ENCODE measurements around the gene SNURF.
"Not testable (repeated sequence)": the region's sequence is repeated elsewhere in the genome, so short reads cannot be mapped to it uniquely, and the experiment has no call there.

SNURF gene, protein sequence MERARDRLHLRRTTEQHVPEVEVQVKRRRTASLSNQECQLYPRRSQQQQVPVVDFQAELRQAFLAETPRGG

DNA sequence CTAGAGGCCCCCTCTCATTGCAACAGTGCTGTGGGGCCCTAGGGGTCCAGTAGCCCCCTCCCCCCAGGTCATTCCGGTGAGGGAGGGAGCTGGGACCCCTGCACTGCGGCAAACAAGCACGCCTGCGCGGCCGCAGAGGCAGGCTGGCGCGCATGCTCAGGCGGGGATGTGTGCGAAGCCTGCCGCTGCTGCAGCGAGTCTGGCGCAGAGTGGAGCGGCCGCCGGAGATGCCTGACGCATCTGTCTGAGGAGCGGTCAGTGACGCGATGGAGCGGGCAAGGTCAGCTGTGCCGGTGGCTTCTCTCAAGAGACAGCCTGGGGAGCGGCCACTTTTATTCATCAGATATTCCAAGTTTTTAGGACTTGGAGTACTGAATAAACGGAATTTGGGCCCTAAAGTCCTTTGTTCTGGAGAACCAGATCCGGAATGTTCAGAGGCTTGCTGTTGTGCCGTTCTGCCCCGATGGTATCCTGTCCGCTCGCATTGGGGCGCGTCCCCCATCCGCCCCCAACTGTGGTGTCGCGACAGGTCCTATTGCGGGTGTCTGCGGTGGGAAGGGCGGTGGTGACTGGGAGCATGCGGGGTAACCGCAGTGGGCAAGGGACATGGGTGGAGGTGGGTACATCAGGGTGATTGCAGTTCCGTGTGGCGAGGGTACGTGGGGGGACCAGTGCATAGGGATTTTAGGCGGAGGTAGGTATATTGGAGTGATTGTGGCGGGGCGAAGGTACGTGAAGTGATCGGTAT lies at the start of gene SNURF, which contains the start of gene SNRPN:
TSS of gene SNURF (plus strand) at position 205 of the 748 bp plus-strand sequence. CDS start at position 267, 62 bp downstream.
TSS of gene SNRPN (plus strand) at position 205 of the 748 bp plus-strand sequence. CDS start 19,467 bp downstream, outside the sequence.
- peak; percentile 70 to 81 for DNase-seq

DNA sequence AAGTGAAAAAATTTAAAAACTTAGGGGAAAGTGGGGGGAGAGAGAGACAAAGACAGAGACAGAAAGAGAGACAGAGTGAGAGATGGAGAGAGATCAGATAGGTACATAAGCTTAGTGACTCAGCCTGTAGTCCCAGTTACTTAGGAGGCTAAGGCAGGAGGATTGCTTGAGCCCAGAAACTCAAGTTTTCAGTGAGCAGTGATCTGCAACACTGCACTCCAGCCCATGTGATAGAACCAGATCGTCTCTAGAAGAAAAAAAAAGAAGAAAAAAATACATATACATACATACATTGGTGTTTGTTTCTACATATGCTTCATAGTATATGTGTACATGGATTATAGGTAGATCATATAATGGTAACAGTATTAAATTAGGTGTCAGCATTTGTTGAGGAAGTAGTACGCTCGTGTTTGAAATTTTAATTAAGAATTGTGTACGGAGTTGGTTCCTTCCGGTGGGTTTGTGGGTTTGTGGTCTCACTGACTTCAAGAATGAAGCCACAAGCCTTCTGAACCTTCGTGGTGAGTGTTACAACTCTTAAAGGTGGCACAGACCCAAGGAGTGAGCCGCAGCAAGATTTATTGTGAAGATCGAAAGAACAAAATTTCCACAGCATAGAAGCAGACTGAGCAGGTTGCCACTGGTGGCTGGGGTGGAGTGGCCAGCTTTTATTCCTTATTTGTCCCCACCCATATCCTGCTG lies 38.3 kb upstream of the SNURF start:
- no peak for DNase-seq

DNA sequence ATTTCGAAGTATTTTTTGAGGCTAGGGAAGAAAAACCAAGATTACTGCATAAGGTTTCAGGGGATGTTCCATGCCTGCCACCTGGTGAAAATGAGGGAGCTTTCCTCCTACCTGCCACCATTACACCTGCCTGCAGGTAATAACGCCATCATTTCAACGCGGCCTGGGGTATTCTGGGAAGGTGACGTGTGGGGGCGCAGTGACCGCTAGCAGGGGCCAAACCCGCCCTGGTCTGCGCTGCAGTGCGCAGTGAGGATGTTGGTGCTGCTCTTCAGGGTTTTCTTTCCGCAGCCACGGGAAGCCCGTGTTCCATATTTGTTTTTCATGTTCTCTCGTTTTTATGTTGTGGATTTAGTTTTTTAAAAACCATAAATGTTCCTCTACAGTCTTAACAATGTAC lies 37.4 kb upstream of the SNURF start:
- no peak for DNase-seq

DNA sequence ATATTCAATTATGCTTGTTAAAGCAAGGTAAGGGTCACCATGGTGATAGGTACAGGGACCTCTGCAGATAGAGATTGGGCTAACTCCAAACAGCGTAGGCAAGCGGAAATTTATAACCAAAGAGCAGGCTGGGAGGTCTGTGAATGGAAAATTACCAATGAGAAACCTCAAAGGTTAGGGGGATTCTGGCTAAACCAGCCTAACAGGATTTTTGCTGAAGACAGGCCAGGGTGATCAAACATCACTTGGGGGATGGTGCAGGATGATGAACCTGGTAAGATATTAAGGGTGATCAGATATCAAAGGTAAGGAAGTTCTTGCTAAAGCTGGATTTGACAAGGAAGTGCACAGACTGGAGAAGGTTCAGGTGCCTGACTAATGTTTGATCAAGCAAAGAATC lies 35.3 kb upstream of the SNURF start:
- DNase-seq, result no peak

DNA sequence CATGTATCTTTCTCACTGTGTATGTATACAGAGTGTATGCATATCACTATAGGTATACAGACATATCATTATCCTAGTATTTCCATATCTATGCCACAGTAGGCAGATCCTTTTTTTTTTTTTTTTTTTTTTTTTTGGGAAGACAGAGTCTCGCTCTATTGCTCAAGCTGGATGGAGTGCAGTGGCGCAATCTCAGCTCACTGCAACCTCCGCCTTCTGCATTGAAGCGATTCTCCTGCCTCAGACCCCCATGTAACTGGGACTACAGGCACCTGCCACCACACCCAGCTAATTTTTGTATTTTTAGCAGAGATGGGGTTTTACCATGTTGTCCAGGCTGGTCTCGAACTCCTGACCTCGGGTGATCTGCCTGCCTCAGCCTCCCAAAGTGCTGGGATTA lies 32.0 kb upstream of the SNURF start:
- not testable (repeated sequence) for DNase-seq

DNA sequence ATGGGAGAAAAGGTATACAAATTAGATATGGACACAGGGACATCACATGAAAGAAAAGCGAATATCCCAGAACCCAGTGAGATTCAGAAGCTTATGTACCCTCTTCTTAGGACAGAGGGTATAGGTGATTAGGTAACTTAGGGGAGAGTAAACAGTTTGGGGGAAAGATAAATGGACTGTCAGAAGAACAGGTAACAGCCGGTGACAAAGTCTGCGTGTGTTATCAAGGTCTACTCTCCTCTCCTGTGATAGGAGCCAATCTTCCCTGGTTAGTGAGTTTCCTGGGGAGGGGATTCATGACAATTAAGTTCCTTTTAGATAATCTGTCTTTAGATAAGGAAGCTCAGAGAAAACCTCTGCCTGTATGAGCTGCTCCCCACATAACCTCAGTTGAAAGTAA lies 30.6 kb upstream of the SNURF start:
- DNase-seq, result no peak

DNA sequence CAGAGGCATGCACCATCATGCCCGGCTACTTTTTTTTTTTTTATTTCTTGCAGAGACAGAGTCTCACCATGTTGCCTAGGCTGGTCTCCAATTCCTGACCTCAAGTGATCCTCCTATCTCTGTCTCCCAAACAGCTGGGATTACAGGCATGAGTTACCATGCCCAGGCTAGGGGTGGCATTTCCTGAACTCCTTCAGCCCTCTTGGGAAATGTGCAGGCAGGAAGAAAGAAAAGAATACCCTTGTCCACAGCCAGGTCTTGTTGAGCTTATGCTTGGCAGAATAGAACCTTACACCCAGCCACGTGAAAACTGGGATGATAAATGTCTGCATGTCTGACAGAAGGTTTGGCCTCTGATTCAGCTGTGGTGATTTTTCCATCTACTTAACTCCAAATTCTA lies 30.2 kb upstream of the SNURF start:
- DNase-seq, result no peak

DNA sequence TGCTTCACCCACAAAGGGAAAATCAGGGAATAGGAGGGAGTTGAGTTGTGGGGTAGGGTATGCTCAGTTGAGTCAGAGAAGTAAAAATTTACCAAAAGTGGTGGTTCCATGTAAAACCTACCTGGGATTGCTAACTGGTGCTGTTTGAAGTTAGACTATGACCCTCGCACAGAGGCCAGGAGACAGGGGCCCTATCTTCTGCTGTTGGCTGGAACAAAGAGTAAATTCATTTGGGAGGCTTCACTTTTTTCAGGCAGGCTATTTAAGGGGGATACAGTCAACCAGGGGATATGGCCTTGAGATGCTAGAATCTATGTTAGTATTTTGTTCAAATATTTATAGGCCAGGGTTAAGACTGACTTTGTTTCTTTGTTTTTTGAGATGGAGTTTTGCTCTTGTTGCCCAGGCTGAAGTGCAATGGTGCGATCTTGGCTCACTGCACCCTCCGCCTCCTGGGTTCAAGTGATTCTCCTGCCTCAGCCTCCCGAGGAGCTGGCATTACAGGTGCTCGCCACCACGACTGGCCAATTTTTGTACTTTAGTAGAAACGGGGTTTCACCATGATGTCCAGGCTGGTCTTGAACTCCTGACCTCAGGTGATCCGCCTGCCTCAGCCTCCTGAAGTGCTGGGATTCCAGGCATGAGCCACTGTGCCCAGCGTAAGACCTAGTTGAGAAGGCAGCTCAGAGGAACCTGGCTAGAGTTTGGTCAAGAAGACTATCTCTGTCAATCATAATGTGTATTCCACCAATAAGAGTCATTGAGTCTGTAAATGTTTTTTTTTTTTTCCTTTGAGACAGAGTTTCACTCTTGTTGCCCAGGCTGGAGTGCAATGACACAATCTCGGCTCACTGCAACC lies 22.7 kb upstream of the SNURF start:
- DNase-seq, result not testable (repeated sequence)

DNA sequence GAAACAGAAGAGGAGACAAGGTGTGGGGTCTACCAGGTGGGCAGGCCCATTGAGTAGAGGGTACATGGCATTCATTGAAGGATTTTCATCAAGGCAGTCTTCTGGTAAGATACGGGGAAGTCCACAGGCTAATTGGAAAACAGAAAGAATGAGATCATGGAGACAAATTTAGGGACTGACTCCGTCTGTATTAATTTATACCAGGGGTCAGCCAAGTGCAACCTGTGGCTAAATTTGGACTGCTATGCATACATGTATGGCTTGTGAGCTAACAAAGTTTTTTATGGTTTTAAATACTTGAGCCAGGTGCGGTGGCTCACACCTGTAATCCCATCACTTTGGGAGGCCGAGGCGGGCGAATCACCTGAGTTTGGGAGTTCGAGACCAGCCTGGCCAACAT lies 21.1 kb upstream of the SNURF start:
- no peak for DNase-seq

DNA sequence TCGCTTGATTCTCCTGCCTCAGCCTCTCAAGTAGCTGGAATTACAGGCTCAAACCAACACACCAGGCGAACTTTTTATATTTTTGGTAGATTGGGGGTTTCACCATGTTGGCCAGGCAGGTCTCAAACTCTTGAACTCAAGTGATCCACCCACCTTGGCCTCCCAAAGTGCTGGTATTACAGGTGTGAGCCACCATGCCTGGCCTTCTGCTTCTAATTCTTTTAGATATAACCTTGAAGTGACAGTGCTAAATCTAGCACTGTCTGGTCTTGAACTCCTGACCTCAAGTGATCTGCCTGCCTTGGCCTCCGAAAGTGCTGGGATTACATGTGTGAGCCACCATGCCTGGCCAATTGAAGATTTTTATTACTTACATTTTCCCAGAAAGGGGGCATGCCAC lies 16.6 kb upstream of the SNURF start:
- DNase-seq, result not testable (repeated sequence)

DNA sequence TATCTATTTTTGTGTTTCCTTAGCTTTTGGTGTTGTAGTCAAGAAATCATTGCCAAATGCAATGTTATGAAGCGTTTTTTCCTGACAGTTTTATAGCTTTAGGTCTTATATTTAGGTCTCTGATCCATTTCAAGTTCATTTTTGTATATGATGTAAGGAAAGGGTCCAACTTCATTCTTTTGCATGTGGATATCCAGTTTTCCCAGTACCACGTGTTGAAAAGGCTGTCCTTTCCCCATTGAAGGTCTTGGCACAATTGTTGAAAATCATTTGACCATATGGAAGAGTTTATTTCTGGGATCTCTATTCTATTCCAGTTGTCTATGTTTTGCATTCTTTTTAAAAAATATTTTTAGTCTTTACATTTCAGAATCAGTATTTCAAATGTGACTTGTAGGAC lies 14.6 kb upstream of the SNURF start:
- no peak for DNase-seq

DNA sequence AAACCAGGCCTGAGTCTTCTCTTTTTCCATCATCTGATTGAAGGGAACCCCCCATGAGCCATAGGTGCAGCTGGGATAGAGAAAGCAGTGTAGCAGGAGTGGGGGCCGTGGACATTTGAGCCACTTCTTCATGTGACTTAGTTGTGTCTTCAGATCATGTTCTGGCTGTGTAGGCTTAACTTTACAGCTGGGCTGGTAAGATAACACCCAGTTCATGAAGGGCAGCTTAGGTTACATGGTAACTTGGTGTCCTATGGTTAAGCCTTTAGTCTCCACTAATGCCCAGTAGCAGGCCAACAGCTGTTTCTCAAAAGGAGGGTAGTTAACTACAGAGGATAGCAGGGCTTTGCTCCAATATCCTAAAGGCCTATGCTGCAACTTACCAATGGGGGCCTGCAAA lies 11.4 kb upstream of the SNURF start:
- no peak for DNase-seq

DNA sequence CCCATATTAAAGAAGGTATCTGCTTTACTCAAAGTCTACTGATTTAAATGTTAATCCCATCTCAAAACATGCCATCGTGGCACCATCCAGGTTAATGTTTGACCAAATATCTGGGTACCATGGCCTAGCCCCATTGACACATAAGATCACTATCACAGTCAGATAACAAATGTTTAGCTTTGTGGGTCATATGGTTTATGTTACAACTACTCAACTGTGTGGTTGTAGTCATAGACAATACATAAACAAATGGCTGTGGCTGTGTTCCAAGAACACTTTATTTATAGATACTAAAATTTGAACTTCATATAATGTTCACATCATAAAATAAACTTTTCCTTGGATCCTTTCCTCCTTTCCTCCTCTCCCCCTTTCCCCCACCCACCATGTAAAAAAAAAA lies 9.8 kb upstream of the SNURF start:
- DNase-seq, result no peak

DNA sequence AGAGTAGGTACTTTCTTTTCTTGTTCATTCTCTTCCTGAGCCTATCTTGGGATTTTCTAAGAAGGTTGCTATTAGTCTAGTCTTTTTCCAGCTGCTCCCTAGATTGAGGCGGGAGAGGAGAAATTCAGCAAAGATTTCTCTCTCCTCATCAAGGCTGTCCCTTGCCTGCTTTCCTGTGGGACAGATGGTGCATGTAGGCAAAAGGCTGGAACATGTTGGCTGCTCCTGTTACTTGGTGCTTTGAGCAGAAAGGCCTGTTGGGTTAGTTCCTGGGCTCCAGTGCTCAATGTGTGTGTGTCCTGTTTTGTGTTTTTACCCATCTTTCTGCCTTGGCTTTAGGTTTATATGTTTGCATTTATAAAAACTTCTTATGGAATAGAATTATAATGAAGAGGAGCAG lies 9.1 kb upstream of the SNURF start:
- no peak for DNase-seq

DNA sequence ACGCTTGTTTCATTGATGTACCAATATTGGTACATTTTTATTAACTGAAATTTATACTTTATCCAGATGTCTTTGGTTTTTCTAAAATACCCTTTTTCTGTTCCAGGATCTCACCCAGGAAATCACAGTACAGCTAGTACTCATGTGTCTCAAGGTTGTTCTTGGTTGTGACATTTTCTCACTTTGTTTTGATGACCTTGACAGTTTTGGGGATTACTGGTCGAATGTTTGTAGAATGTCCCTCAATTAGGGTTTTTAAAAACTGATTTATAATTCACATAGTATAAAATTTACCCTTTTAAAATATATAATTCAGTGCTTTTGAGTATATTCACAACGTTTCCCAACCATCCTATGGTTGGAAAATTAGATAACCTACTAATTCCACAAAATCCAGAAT lies 6.3 kb upstream of the SNURF start:
- DNase-seq, result no peak

DNA sequence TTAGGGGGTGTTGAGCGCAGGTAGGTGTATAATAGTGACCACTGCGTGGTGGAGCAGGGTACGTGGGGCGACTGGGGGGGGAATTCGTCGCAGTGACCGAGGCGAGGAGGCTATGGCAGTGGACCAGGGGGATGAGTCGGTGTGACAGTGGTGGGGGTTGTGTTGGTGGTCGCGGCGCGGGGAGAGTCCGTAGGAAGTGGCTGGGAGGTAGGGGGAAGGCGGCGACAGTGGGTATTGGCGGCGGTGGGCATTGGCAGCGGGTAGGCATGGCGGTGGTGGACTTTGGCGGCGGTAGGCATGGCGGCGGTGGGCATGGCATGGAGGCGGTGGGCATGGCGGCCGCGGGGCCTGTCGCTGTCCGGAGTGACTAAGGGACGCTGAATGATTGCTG lies 739 bp downstream of the SNURF start:
- DNase-seq, result no peak

DNA sequence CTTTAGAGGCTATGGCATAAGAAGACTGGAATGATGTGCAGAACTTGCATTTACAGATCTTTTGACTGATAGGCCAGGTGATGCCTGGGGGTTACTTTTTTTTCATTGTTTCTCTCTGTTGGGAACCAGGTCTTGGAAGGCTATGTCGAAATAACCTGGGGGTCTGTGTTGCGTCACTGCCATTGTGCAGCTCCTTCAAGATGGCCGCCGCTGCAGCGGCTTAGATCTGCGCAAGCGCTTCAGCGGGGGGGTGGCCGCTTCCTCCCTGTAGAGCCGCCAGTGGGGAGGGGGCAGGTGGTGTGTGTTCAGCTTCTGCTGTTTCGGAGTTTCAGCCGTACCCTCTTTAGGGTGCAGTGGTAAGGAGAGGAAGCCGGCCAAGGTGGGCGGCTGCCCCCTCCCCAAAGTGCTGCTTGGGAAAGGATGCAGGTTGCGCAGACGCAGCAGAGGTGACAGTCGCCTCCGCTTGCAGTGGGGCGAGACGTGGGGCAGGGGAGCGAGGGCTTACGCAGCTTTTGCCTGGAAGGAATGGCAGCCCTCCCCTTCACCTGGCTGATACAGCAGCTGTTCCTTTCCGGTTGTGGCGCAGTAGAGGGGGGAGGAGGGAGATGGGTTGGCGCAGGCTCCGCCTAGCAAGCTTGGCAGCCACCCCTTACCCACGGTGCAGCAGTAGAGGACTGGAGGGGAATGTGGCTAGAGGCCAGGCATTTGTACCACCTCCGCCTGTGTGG lies 1.5 kb downstream of the SNURF start:
- peak; percentile 88 to 93 for DNase-seq

DNA sequence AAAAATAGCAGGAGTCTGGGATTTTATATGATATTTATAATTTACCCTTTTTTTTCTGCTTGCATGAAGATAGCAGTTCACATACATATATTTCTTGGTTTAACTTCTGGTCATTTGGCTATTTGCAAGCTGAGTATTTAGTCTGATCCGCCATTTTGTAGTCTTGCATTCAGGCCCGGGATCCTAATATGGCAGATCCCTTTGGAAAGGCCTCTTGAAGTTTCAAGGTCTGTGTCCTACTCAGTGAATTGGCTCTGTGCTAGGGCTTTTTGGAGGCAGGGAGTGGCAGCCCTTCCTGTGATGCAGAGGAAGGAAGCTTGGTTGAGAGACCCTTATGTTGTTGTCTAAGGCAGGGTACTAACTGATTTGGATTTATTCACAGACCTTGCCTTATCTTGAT lies 2.9 kb downstream of the SNURF start:
- DNase-seq, result no peak

DNA sequence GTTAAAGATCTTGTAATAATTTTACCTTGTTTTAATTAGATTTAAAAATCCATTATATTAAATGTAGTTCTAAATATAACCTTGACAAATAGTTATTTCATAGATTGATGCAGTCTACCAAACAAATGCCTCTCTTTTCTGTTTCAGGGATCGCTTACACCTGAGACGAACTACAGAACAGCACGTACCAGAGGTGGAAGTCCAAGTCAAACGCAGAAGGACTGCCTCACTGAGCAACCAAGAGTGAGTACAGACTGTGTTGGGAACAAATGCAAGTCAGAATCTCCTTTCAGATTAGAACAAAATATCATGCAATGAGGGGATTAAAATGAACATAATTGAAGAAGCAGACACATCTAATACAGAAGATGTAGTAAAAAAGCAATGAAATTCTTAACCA lies 7.2 kb downstream of the SNURF start:
- no peak for DNase-seq

DNA sequence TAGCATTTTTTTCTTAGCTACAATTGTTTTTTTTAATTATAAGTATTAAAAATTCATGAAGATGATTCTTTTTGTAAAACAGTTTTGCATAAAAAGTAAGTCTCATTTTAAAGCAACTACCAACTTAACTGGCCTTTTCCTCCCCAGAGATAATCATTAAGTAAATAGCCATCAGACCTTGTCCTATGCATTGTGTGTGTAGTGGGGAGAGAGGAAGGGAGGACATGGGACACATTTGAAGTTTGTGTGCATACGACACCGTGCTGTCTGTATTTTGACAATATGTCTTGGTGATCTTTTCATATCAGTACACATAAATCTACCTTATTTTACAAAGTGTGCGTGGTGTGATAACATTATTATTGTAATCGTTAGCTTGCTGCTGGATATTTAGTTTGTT lies 8.1 kb downstream of the SNURF start:
- no peak for DNase-seq

DNA sequence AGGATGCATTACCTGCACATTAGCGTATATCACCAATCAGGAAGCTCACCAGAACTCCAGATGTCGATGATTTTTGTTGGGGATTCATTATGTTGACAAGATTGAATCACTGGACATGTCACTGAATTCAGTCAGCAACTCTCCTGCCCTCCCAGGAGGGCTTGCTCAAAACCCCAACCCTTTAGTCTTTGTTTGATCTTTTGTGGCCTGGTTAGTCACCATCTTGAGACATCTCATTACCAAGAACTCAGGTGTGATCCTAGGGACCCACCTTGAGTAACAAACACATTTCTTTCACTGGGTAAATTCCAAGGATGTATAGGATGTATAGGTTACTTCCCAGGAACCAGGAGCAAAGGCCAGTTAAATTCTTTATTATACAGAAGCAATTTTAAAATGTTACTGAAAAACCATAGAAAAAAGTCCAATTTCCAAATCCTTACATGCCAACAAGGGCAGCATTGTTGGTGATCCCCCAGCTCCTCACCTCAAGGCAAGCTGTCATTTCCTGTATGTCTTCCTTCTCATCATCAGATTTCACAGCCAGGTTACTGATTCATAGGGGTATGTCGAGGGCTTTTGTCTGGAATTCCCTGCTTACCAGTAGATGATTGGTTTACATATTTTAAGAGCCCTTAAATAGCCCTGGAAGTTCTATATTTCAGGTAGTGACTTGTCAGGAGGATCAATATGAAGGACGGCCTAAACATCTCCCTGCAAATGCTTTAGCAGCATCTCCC lies 11.7 kb downstream of the SNURF start:
- DNase-seq, result no peak

DNA sequence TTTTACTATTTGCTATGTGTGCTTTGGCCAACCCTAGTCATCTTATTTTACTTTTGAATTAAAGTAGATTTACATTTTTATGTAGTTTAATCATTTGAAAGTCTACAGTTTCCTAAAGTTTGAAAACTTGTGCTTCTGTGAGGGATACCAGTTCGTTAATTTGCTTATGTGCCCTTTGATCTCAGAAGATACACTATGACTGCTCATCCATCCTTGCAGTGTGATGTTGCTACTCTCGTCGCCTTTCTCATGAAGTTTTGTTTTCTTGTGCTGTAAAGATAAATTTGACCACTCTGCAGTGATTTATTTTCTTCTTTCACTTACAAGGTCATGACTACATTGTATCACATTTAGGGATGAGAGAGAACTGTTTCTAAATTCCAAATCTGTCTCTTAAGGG lies 16.3 kb downstream of the SNURF start:
- DNase-seq, result no peak
